Measurements from ENCODE around the gene ABLIM1.

DNA sequence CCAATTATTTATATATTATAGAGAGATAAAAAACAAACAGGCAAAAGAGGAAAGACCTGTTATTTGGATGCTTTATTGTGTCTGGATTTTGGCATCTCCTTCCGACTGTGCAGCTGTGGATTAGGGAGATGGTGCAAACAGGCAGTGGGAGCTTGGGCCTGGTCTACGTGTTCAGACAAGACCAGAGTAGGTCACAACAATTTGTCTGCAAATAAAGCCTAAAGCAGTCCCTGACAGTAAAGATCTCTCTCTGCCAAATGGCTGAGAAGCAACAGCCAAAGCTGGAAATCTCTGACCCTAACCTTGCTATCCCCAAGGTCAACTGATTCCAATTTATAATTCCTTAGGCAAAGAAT lies 82.0 kb downstream of the ABLIM1 start:
- TF ChIP-seq CTCF (IDR thresholded peaks at IDR 0.05; ENCODE audit: low read depth, low read length): no peak
- no peak for TF ChIP-seq EZH2phosphoT487 (IDR thresholded peaks at IDR 0.05; ENCODE audit: low read depth)
